ENCODE measurements around the gene ITCH.

GRCh38 chr20:34389206-34389953 lies 26.3 kb downstream of the ITCH start:
- TF ChIP-seq CTCF (IDR thresholded peaks at IDR 0.05): no peak
- no peak for TF ChIP-seq POLR2A (IDR thresholded peaks at IDR 0.05)
